GM23248 (cell line): ENCODE results near the gene ARHGEF1. TPM values are rescaled to one million over a fixed set of nuclear protein-coding genes. Genes with fewer than 3 reads are reported as not detected.

Experiments used
- DNase-seq: peaks from one replicate; pipeline ENCODE4 v3.0.0-alpha.2; 2015
- H2AFZ ChIP-seq: fragments of 200-600 bp; sonication (generic); 2 replicates; pipeline ENCODE4 v1.6.1; 2016; ENCODE audit warnings: antibody characterized with exemption
- H3F3A ChIP-seq: fragments of 200-600 bp; sonication (generic); 2 replicates; pipeline ENCODE4 v1.6.1; 2016; ENCODE audit warnings: mild to moderate bottlenecking, antibody characterized with exemption, mixed run types; ENCODE audit not compliant: insufficient read depth
- H3K27ac ChIP-seq: fragments of 200-600 bp; sonication (generic); 2 replicates; pipeline ENCODE4 v1.5.1; 2016; ENCODE audit warnings: mild to moderate bottlenecking
- H3K27me3 ChIP-seq: fragments of 200-600 bp; sonication (generic); replicated peaks from 2 replicates; pipeline ENCODE4 v1.6.1; 2016; ENCODE audit warnings: mild to moderate bottlenecking; ENCODE audit not compliant: insufficient read depth
- H3K36me3 ChIP-seq: fragments of 200-600 bp; sonication (generic); 2 replicates; pipeline ENCODE4 v1.6.1; 2016; ENCODE audit warnings: low read depth, mild to moderate bottlenecking
- H3K4me1 ChIP-seq: fragments of 200-600 bp; sonication (generic); 2 replicates; pipeline ENCODE4 v1.6.1; 2016; ENCODE audit warnings: mild to moderate bottlenecking; ENCODE audit not compliant: insufficient read depth
- H3K4me2 ChIP-seq: fragments of 200-600 bp; sonication (generic); one replicate; pipeline ENCODE4 v1.6.1; 2016; ENCODE audit warnings: mild to moderate bottlenecking; ENCODE audit not compliant: unreplicated experiment
- H3K4me3 ChIP-seq: fragments of 200-600 bp; sonication (generic); 2 replicates; pipeline ENCODE4 v1.5.1; 2016; ENCODE audit warnings: mild to moderate bottlenecking
- H3K79me2 ChIP-seq: fragments of 200-600 bp; sonication (generic); 2 replicates; pipeline ENCODE4 v1.6.1; 2016; ENCODE audit warnings: mild to moderate bottlenecking; ENCODE audit not compliant: insufficient read depth
- H3K9ac ChIP-seq: fragments of 200-600 bp; sonication (generic); 2 replicates; pipeline ENCODE4 v1.6.1; 2016; ENCODE audit warnings: mild to moderate bottlenecking
- H3K9me2 ChIP-seq: fragments of 200-600 bp; sonication (generic); 2 replicates; pipeline ENCODE4 v1.6.1; 2016; ENCODE audit warnings: mixed run types, mild to moderate bottlenecking, moderate library complexity; ENCODE audit not compliant: insufficient read depth
- H3K9me3 ChIP-seq: fragments of 200-600 bp; sonication (generic); one replicate; pipeline ENCODE4 v1.6.1; 2017; ENCODE audit warnings: low read depth
- H4K20me1 ChIP-seq: fragments of 200-600 bp; sonication (generic); 2 replicates; pipeline ENCODE4 v1.6.0; 2016; ENCODE audit not compliant: insufficient read depth
- EZH2 ChIP-seq: fragments of 200-600 bp; sonication (generic); IDR thresholded peaks from 2 replicates; pipeline ENCODE4 v1.6.1; 2018; ENCODE audit warnings: antibody characterized with exemption, mild to moderate bottlenecking; ENCODE audit not compliant: insufficient read depth, poor library complexity, severe bottlenecking
- EZH2phosphoT487 ChIP-seq: fragments of 200-600 bp; sonication (generic); IDR thresholded peaks from 2 replicates; pipeline ENCODE4 v1.6.1; 2018; ENCODE audit warnings: antibody characterized with exemption, moderate library complexity, mild to moderate bottlenecking, low read depth; ENCODE audit not compliant: insufficient read depth
- WGBS, 2 experiments: methylation state at CpG; one replicate each; pipeline ENCODE4 v1.1.6; 2015 to 2017; ENCODE audit warnings: low lambda C conversion rate in 2 of 2, low coverage in 1 of 2; ENCODE audit errors: missing lambda C conversion rate in 2 of 2; 5-methylcytosine and 5-hydroxymethylcytosine counted together
- in situ Hi-C: fragments of 300-500 bp; cut with MboI; formaldehyde crosslinking; loops from 2 replicates; pipeline ENCODE4 v1.15.0; 2020
- microRNA-seq: library from miRNA; unstranded; fragments of <30 nt; microRNA quantifications from one replicate; pipeline ENCODE4, GENCODE V29; 2016; ENCODE audit warnings: borderline number of aligned reads
- polyA plus RNA-seq: library from polyadenylated mRNA; unstranded; fragments of >200 nt; fragmentation: Nextera tagmentation; extraction: Ambion mirVana; gene quantifications from 2 replicates; pipeline ENCODE4 v1.2.1, GENCODE V29; 2016
- small RNA-seq: library from RNA; depleted of rRNA; stranded (forward); fragments of <200 nt; gene quantifications from one replicate; pipeline ENCODE3, GENCODE V24; 2014; ENCODE audit warnings: low read depth, low replicate concordance
- total RNA-seq: library from RNA; depleted of rRNA; stranded (reverse); fragments of >200 nt; shearing (Covaris generic); gene quantifications from 2 replicates; pipeline ENCODE4 v1.2.3, GENCODE V29; 2014; rRNA removed

ARHGEF1 gene
- total and polyA plus RNA-seq, 2 experiments from 2014 or later, result 46.2 to 49.6 TPM

DNA sequence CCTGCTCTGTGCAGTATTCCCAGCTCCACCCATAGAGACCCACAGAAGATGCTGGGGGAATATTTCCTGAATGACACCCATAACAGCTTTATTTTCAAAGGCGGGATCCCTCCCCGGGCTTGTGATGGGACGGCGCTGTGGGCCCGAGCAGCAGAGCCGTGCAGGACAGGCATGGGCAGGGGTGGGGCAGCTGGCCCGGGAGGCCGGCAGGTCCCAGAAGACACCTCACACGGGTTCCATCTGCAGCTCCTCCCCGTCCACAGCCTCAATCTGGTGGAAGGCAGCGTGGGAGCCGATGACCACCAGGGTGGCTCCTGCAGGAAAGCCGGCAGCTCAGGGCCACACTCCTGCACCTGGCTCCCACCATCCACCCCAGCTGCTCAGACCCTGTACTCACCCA lies 73.6 kb downstream of the ARHGEF1 start:
- 69 to 77% methylated on average over 13 of the region's 13 CpGs for WGBS, 2 experiments

More for the DNA sequence above, 73.6 kb downstream of the ARHGEF1 start:
- Histone ChIP-seq H4K20me1 (no peaks in the 10 kb centered on the region), H3K4me1 (peaks cover 5% of the 10 kb centered on the region; the same call in 1 of the 2 replicates), H2AFZ (no peak overlapping the region), H3K79me2 (peaks cover 10% of the 10 kb centered on the region), H3K9ac (no peak overlapping the region), H3K4me3 (no peak overlapping the region), H3F3A (no peaks in the 10 kb centered on the region), H3K9me3 (no peaks in the 10 kb centered on the region), H3K9me2 (no peaks in the 10 kb centered on the region), H3K27ac (no peak overlapping the region), H3K27me3 (no peaks in the 10 kb centered on the region), H3K36me3 (0 out of 2 replicates have a peak, but pooled peaks cover 3% of the 10 kb centered on the region), H3K4me2 (no peak overlapping the region)
- in situ Hi-C loops, result no loop called here
- TF ChIP-seq EZH2phosphoT487 (no peak), EZH2 (no peak)
- no peak for DNase-seq

Small RNAs within 50 kb of the gene (microRNA-seq; reads per million reads assigned to microRNA genes)
- 1.5 reads per million for gene MIR6797

Small RNAs within 50 kb of the gene (small RNA-seq; reads per million reads assigned to genes)
- gene MIR6797, result not detected

Other genes starting within 250 kb of the ARHGEF1 start
- not detected in 2 replicates for gene CEACAM7, start 194.9 kb upstream of the ARHGEF1 start, total RNA-seq
- gene CEACAM7, start 194.9 kb upstream of the ARHGEF1 start, polyA plus RNA-seq, result not detected in 2 replicates
- gene CEACAM5, start 174.6 kb upstream of the ARHGEF1 start, total RNA-seq, result not detected in 2 replicates
- gene CEACAM5, start 174.6 kb upstream of the ARHGEF1 start, polyA plus RNA-seq, result not detected in 2 replicates
- gene CEACAM6, start 127.7 kb upstream of the ARHGEF1 start, total RNA-seq, result not detected in 2 replicates
- gene CEACAM6, start 127.7 kb upstream of the ARHGEF1 start, polyA plus RNA-seq, result not detected in 2 replicates
- not detected in 2 replicates for gene CEACAM3, start 86.6 kb upstream of the ARHGEF1 start, total RNA-seq
- not detected in 2 replicates for gene CEACAM3, start 86.6 kb upstream of the ARHGEF1 start, polyA plus RNA-seq
- not detected in 2 replicates for gene LYPD4, start 38.5 kb upstream of the ARHGEF1 start, total RNA-seq
- not detected in 2 replicates for gene LYPD4, start 38.5 kb upstream of the ARHGEF1 start, polyA plus RNA-seq
- not detected in 2 replicates for gene DMRTC2, start 38.1 kb upstream of the ARHGEF1 start, total RNA-seq
- not detected in 2 replicates for gene DMRTC2, start 38.1 kb upstream of the ARHGEF1 start, polyA plus RNA-seq
- gene RPS19, start 22.9 kb upstream of the ARHGEF1 start, total RNA-seq, result 296 and 881 TPM in 2 replicates
- gene RPS19, start 22.9 kb upstream of the ARHGEF1 start, polyA plus RNA-seq, result 2,308 and 2,316 TPM in 2 replicates
- gene CD79A, start 5.9 kb upstream of the ARHGEF1 start, total RNA-seq, result not detected in 2 replicates
- gene CD79A, start 5.9 kb upstream of the ARHGEF1 start, polyA plus RNA-seq, result 0.49 TPM in 1 of 2 replicates, not detected in the other
- not detected in 2 replicates for gene ERFL, start 45.3 kb downstream of the ARHGEF1 start, total RNA-seq
- not detected in 2 replicates for gene ERFL, start 45.3 kb downstream of the ARHGEF1 start, polyA plus RNA-seq
- 294 and 405 TPM in 2 replicates for gene RABAC1, start 76.1 kb downstream of the ARHGEF1 start, total RNA-seq
- gene RABAC1, start 76.1 kb downstream of the ARHGEF1 start, polyA plus RNA-seq, result 470 and 473 TPM in 2 replicates
- 0.11 and 0.63 TPM in 2 replicates for gene ATP1A3, start 111.0 kb downstream of the ARHGEF1 start, total RNA-seq
- gene ATP1A3, start 111.0 kb downstream of the ARHGEF1 start, polyA plus RNA-seq, result 0.34 and 0.36 TPM in 2 replicates
- not detected in 2 replicates for gene GRIK5, start 187.0 kb downstream of the ARHGEF1 start, total RNA-seq
- gene GRIK5, start 187.0 kb downstream of the ARHGEF1 start, polyA plus RNA-seq, result not detected in 2 replicates
- gene ZNF574, start 193.0 kb downstream of the ARHGEF1 start, total RNA-seq, result 16.1 and 19.5 TPM in 2 replicates
- gene ZNF574, start 193.0 kb downstream of the ARHGEF1 start, polyA plus RNA-seq, result 14.8 and 16.6 TPM in 2 replicates
- 0.38 and 1.5 TPM in 2 replicates for gene POU2F2, start 249.3 kb downstream of the ARHGEF1 start, total RNA-seq
- gene POU2F2, start 249.3 kb downstream of the ARHGEF1 start, polyA plus RNA-seq, result 3.0 and 4.6 TPM in 2 replicates